Thoracic aorta (tissue), 2 donors: ENCODE results near the gene NOL3. TPM values are rescaled to one million over a fixed set of nuclear protein-coding genes. Genes with fewer than 3 reads are reported as not detected.

Experiments used
- ATAC-seq: fragments of 150-250 bp; one replicate; pipeline ENCODE4 v1.8.0; 2017; ENCODE audit warnings: low read depth; ENCODE audit not compliant: insufficient number of reproducible peaks, low FRiP score
- DNase-seq: peaks from one replicate; pipeline ENCODE4 v3.0.0-alpha.2; 2020; ENCODE audit warnings: low spot score
- H3K27ac ChIP-seq, 2 donors: fragments of 200-600 bp; sonication (generic); 1 replicate in 1 of 2; 2 replicates in 1 of 2; pipeline ENCODE4 v1.5.1; 2016; ENCODE audit warnings: mild to moderate bottlenecking in 2 of 2, moderate library complexity in 2 of 2
- H3K27me3 ChIP-seq: fragments of 200-600 bp; sonication (generic); replicated peaks from 2 replicates; pipeline ENCODE4 v1.6.0; 2016; ENCODE audit warnings: mild to moderate bottlenecking; ENCODE audit not compliant: insufficient read depth
- H3K36me3 ChIP-seq: fragments of 200-600 bp; sonication (generic); one replicate; pipeline ENCODE4 v1.5.1; 2016
- H3K4me1 ChIP-seq, 2 donors: fragments of 200-600 bp; sonication (generic); 1 replicate in 1 of 2; 2 replicates in 1 of 2; pipeline versions ENCODE4 v1.5.1 to v1.6.0; 2016; ENCODE audit warnings: low read depth in 2 of 2, mild to moderate bottlenecking in 1 of 2; ENCODE audit not compliant: control insufficient read depth in 1 of 2
- H3K4me3 ChIP-seq: fragments of 200-600 bp; sonication (generic); 2 replicates; pipeline ENCODE4 v1.5.1; 2016; ENCODE audit warnings: mild to moderate bottlenecking
- H3K9me3 ChIP-seq: fragments of 200-600 bp; sonication (generic); 2 replicates; pipeline ENCODE4 v1.5.1; 2016
- total RNA-seq, 2 donors: library from RNA; depleted of rRNA; stranded (reverse); fragments of >200 nt; gene quantifications; one replicate each; pipeline versions ENCODE4 v1.1.0 to v1.2.3, GENCODE V29; 2016
- TF ChIP-seq, protein P1 (sequence below): fragments of 200-600 bp; sonication (generic); IDR thresholded peaks from one replicate; pipeline ENCODE4 v1.5.1; 2019; ENCODE audit warnings: antibody characterized with exemption

NOL3 gene
- total RNA-seq, 2 donors from 2014 or later = 43.5 to 80.8 TPM

DNA sequence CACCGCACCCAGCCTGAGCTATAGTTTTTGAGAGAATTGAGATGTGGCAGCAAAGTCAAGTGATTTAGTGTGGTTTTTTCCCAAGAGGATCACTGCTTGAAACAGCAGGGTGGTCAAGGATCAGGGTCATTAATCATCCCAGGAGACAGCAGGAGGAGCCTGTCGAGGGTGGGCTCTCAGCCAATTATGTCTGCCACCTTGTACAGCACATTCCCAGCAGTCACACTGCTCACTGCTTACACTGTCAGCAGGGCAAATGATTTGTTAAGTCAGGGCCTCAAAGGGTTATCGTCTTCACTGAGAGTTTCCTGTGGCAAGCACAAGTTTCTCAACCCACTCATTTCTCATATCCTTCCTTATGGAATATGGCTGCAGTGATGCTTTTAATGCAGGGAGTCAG, 32.7 kb upstream of the NOL3 start:
- H3K36me3 ChIP-seq = peaks cover 84% of the 10 kb centered on the region
- ATAC-seq = no peak
- H3K4me1 ChIP-seq = no peaks in the 10 kb centered on the region
- H3K27ac ChIP-seq = no peak overlapping the region
- H3K4me3 ChIP-seq = no peak overlapping the region
- H3K27me3 ChIP-seq = no peaks in the 10 kb centered on the region
- DNase-seq = no peak
- no peaks in the 10 kb centered on the region for H3K9me3 ChIP-seq
- TF ChIP-seq, protein P1, sequence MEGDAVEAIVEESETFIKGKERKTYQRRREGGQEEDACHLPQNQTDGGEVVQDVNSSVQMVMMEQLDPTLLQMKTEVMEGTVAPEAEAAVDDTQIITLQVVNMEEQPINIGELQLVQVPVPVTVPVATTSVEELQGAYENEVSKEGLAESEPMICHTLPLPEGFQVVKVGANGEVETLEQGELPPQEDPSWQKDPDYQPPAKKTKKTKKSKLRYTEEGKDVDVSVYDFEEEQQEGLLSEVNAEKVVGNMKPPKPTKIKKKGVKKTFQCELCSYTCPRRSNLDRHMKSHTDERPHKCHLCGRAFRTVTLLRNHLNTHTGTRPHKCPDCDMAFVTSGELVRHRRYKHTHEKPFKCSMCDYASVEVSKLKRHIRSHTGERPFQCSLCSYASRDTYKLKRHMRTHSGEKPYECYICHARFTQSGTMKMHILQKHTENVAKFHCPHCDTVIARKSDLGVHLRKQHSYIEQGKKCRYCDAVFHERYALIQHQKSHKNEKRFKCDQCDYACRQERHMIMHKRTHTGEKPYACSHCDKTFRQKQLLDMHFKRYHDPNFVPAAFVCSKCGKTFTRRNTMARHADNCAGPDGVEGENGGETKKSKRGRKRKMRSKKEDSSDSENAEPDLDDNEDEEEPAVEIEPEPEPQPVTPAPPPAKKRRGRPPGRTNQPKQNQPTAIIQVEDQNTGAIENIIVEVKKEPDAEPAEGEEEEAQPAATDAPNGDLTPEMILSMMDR = no peak

DNA sequence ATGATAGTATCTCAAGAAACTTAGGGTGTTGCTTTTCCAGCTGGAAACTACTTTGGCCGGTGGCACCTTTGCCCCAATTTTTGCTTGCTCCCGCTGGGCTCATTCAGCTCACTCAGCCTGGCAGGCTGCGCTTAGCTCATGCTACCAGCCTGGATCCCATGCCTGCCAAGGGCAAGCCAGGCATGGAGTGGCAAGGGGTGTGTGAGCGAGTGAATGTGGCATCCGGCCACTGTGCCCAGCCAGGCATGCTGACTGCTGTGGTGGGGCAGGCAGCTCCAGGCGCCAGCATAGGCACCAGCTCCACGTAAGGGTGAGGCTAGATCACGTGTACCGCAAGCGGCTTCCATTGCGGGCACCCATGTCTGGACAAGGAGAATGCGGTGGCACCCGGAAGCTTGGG, 28.9 kb upstream of the NOL3 start:
- Histone ChIP-seq H3K36me3 (peaks cover 83% of the 10 kb centered on the region), H3K4me3 (no peak overlapping the region), H3K27me3 (no peaks in the 10 kb centered on the region), H3K27ac (no peak overlapping the region), H3K4me1 (no peaks in the 10 kb centered on the region), H3K9me3 (no peaks in the 10 kb centered on the region)
- DNase-seq (no peak), ATAC-seq (no peak)
- TF ChIP-seq, protein P1 = no peak

DNA sequence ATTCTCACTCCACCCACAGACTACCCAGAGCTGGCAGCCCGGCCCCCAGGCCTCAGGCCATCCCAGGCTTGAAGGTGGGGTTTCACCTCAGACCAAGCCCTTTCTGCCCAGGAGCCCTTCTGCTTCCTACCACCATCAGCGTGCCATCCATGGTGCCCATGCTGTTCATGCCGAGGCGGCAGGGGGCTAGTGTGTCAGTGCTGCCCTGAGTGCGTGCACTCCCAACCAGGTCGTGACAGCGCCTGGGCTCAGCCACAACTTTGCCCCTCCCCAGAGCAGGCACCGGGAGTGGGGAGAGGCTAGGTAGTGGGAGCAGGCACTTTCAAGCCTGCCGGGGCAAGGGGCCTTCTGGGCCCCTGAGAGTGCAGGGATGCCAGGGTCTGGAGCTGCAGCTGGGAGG, 28.0 kb upstream of the NOL3 start:
- Histone ChIP-seq H3K36me3 (peaks cover 75% of the 10 kb centered on the region), H3K27ac (no peak overlapping the region), H3K27me3 (no peaks in the 10 kb centered on the region), H3K4me3 (no peak overlapping the region), H3K9me3 (no peaks in the 10 kb centered on the region), H3K4me1 (no peaks in the 10 kb centered on the region)
- DNase-seq = no peak
- ATAC-seq = no peak
- TF ChIP-seq, protein P1 = no peak

DNA sequence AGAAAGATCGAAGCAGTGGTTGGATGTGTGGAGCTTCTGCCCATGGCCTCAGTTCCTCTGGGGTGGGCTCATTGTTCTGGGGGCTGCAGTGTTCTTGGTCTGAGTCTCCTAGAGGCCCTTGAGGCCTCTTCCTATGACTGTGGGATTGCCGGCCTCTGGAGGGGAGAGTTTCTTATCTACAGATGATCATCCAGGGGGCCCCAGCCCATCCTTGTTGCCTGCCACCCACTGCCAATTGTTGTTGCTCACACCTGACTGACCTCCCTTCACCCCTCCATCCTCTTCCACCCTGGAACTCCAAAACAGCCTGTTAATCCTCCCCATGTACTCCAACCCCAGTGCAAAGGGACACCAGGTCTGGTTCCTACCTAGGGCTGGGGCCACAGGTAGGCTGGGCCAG, 25.4 kb upstream of the NOL3 start:
- Histone ChIP-seq H3K36me3 (peaks cover 57% of the 10 kb centered on the region), H3K4me1 (no peaks in the 10 kb centered on the region), H3K9me3 (no peaks in the 10 kb centered on the region), H3K27me3 (no peaks in the 10 kb centered on the region), H3K27ac (no peak overlapping the region), H3K4me3 (no peak overlapping the region)
- DNase-seq = no peak
- TF ChIP-seq, protein P1 = no peak
- no peak for ATAC-seq

DNA sequence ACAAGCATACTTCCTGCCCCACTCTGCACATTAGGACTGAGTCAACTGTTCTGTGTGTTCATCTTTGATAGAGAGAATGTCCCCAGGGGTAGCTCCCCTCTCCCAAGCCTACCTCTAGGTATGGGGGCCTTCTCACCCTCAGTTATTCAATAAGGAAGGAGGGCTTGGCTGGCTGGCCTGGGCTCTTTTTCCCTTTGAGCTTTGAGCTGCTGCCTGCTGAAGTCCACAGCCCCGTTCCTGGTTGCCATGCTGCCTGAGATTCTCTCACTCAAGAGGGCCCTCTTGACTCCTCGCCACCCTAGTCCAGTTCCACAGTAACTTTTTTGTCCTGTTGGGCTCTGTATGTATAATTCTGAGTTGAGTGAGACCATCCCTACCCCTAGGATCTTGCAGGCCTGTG, 24.6 kb upstream of the NOL3 start:
- Histone ChIP-seq H3K36me3 (peaks cover 49% of the 10 kb centered on the region), H3K4me3 (no peak overlapping the region), H3K27ac (no peak overlapping the region), H3K4me1 (no peaks in the 10 kb centered on the region), H3K27me3 (no peaks in the 10 kb centered on the region), H3K9me3 (no peaks in the 10 kb centered on the region)
- no peak for ATAC-seq
- TF ChIP-seq, protein P1 = no peak
- DNase-seq = no peak
